Fibroblast of lung (primary cell): ENCODE measurements around the gene LCN9. TPM values are rescaled to one million over a fixed set of nuclear protein-coding genes. Genes with fewer than 3 reads are reported as not detected.

Source experiments
- DNase-seq, 2 donors: peaks; one replicate each; pipeline versions ENCODE4 v3.0.0 to v3.0.0-alpha.2; 2010; ENCODE audit warnings: low read depth in 2 of 2
- H2AFZ ChIP-seq: 2 replicates; pipeline ENCODE4 v1.5.1; 2012; ENCODE audit warnings: low read length, control low read depth, inconsistent platforms
- H3K27ac ChIP-seq: 2 replicates; pipeline ENCODE4 v1.5.1; 2011; ENCODE audit warnings: low read length, control low read depth; ENCODE audit not compliant: insufficient read depth
- H3K27me3 ChIP-seq: 2 replicates; pipeline ENCODE4 v1.5.1; 2011; ENCODE audit warnings: mild to moderate bottlenecking, low read length; ENCODE audit not compliant: control insufficient read depth, insufficient read depth
- H3K36me3 ChIP-seq: 2 replicates; pipeline ENCODE4 v1.5.1; 2011; ENCODE audit warnings: low read length; ENCODE audit not compliant: control insufficient read depth, insufficient read depth
- H3K4me1 ChIP-seq: 2 replicates; pipeline ENCODE4 v1.5.1; 2011; ENCODE audit warnings: low read length; ENCODE audit not compliant: control insufficient read depth, insufficient read depth; ENCODE audit errors: extremely low read depth
- H3K4me2 ChIP-seq: 2 replicates; pipeline ENCODE4 v1.5.1; 2011; ENCODE audit warnings: low read length, control low read depth; ENCODE audit not compliant: insufficient read depth; ENCODE audit errors: extremely low read depth
- H3K4me3 ChIP-seq, 4 experiments: fragments of 200-600 bp in 1 of 4; sonication (generic) in 1 of 4; replicated peaks in 1 of 4; 2 replicates each; pipeline ENCODE4 v1.5.1; 2011 to 2016; ENCODE audit warnings: low read length in 4 of 4, low read depth in 3 of 4, mild to moderate bottlenecking in 3 of 4, control low read depth in 2 of 4, inconsistent platforms in 1 of 4, mixed read lengths in 1 of 4; ENCODE audit not compliant: insufficient read depth in 1 of 4; ENCODE audit errors: control extremely low read depth in 1 of 4
- H3K79me2 ChIP-seq: 2 replicates; pipeline ENCODE4 v1.5.1; 2012; ENCODE audit warnings: mild to moderate bottlenecking, low read length, inconsistent platforms; ENCODE audit not compliant: control insufficient read depth, insufficient read depth
- H3K9ac ChIP-seq: 2 replicates; pipeline ENCODE4 v1.5.1; 2011; ENCODE audit warnings: mild to moderate bottlenecking, low read length, control low read depth; ENCODE audit not compliant: insufficient read depth
- H3K9me3 ChIP-seq: 2 replicates; pipeline ENCODE4 v1.5.1; 2012; ENCODE audit warnings: low read depth, low read length; ENCODE audit not compliant: control insufficient read depth, insufficient read depth
- H4K20me1 ChIP-seq: 2 replicates; pipeline ENCODE4 v1.5.1; 2011; ENCODE audit warnings: low read length; ENCODE audit not compliant: control insufficient read depth, insufficient read depth; ENCODE audit errors: extremely low read depth
- EZH2 ChIP-seq: IDR thresholded peaks from 2 replicates; pipeline ENCODE4 v1.5.1; 2012; ENCODE audit warnings: low read length, control low read depth, mild to moderate bottlenecking; ENCODE audit errors: missing control alignments
- polyA plus RNA-seq, 2 donors: library from polyadenylated mRNA; depleted of rRNA in 1 of 2; stranded (reverse) in 1 of 2; unstranded in 1 of 2; fragments of >200 nt; gene quantifications; 2 replicates each; pipeline ENCODE4 v1.2.1, GENCODE V29; 2011 to 2012; ENCODE audit warnings: missing spikeins in 1 of 2
- total RNA-seq: library from RNA; depleted of rRNA; stranded (reverse); fragments of >200 nt; gene quantifications from 2 replicates; pipeline ENCODE4 v1.2.1, GENCODE V29; 2014
- TF ChIP-seq, protein P1 (sequence below), 2 donors: IDR thresholded peaks in 1 of 2; conservative IDR thresholded peaks in 1 of 2; 1 replicate in 1 of 2; 2 replicates in 1 of 2; pipeline ENCODE4 v1.5.1; 2011 to 2012; ENCODE audit warnings: low read length in 2 of 2, control low read depth in 1 of 2, inconsistent platforms in 1 of 2, low read depth in 1 of 2, mild to moderate bottlenecking in 1 of 2

Gene LCN9
- total and polyA plus RNA-seq, 2 donors (not counting 1 experiment from before 2014, with no cell fraction given), result not detected

GRCh38 chr9:135694414-135694813, 31.3 kb downstream of the LCN9 start:
- Histone ChIP-seq H3K4me2 (no peak overlapping the region), H3K4me1 (no peaks in the 10 kb centered on the region), H3K36me3 (no peaks in the 10 kb centered on the region), H3K4me3 (no peak overlapping the region), H2AFZ (no peak overlapping the region), H4K20me1 (no peaks in the 10 kb centered on the region), H3K27me3 (no peaks in the 10 kb centered on the region), H3K9me3 (no peaks in the 10 kb centered on the region), H3K27ac (no peak overlapping the region), H3K79me2 (no peaks in the 10 kb centered on the region), H3K9ac (no peak overlapping the region)
- no peak for DNase-seq
- TF ChIP-seq, protein P1, sequence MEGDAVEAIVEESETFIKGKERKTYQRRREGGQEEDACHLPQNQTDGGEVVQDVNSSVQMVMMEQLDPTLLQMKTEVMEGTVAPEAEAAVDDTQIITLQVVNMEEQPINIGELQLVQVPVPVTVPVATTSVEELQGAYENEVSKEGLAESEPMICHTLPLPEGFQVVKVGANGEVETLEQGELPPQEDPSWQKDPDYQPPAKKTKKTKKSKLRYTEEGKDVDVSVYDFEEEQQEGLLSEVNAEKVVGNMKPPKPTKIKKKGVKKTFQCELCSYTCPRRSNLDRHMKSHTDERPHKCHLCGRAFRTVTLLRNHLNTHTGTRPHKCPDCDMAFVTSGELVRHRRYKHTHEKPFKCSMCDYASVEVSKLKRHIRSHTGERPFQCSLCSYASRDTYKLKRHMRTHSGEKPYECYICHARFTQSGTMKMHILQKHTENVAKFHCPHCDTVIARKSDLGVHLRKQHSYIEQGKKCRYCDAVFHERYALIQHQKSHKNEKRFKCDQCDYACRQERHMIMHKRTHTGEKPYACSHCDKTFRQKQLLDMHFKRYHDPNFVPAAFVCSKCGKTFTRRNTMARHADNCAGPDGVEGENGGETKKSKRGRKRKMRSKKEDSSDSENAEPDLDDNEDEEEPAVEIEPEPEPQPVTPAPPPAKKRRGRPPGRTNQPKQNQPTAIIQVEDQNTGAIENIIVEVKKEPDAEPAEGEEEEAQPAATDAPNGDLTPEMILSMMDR (conservative IDR thresholded peaks at IDR 0.05 in 1 of 2, IDR thresholded peaks at IDR 0.05 in 1 of 2; ENCODE audit: low read depth in 1 of 2, low read length in 2 of 2), result no peak
- no peak for TF ChIP-seq EZH2

DNA sequence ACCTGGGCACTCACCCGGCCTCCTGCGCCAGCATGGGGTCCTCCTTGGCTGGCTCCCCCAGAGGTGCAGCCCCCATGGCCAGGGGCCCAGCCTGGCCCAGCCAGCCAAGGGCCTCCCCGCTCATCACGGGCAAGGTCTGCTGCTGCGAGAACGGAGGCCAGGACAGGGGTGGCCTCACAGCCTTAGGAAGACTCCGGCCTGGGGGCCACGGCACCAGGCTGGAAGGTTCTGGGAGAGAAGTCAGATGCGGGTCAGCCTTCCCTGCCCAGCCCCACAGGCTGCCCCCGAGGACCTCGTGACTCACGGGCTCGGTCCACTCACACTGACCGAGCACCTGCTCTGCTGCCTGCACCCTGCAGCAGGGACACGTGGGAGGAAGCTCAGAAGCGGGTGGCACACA, 31.9 kb downstream of the LCN9 start:
- Histone ChIP-seq H3K27me3 (no peaks in the 10 kb centered on the region), H3K4me2 (no peak overlapping the region), H3K79me2 (no peaks in the 10 kb centered on the region), H3K9me3 (no peaks in the 10 kb centered on the region), H3K4me3 (no peak overlapping the region), H4K20me1 (no peaks in the 10 kb centered on the region), H3K4me1 (no peaks in the 10 kb centered on the region), H3K9ac (no peak overlapping the region), H3K36me3 (no peaks in the 10 kb centered on the region), H2AFZ (no peak overlapping the region), H3K27ac (no peak overlapping the region)
- TF ChIP-seq, protein P1 (conservative IDR thresholded peaks at IDR 0.05 in 1 of 2, IDR thresholded peaks at IDR 0.05 in 1 of 2; ENCODE audit: low read depth in 1 of 2, low read length in 2 of 2), result no peak
- TF ChIP-seq EZH2, result no peak
- DNase-seq, result no peak

GRCh38 chr9:135695642-135696041, 32.5 kb downstream of the LCN9 start:
- H4K20me1 ChIP-seq, result no peaks in the 10 kb centered on the region
- H3K4me2 ChIP-seq, result no peak overlapping the region
- no peaks in the 10 kb centered on the region for H3K27me3 ChIP-seq
- H3K36me3 ChIP-seq, result no peaks in the 10 kb centered on the region
- H3K9ac ChIP-seq, result no peak overlapping the region
- no peaks in the 10 kb centered on the region for H3K4me1 ChIP-seq
- no peak overlapping the region for H2AFZ ChIP-seq
- no peak overlapping the region for H3K4me3 ChIP-seq
- no peak for DNase-seq
- no peaks in the 10 kb centered on the region for H3K9me3 ChIP-seq
- TF ChIP-seq, protein P1 (conservative IDR thresholded peaks at IDR 0.05 in 1 of 2, IDR thresholded peaks at IDR 0.05 in 1 of 2; ENCODE audit: low read depth in 1 of 2, low read length in 2 of 2), result no peak
- TF ChIP-seq EZH2, result no peak
- no peak overlapping the region for H3K27ac ChIP-seq
- no peaks in the 10 kb centered on the region for H3K79me2 ChIP-seq
